ENCODE data around the gene DDX19B. TPM values are rescaled to one million over a fixed set of nuclear protein-coding genes. Genes with fewer than 3 reads are reported as not detected.

Gene DDX19B
- total and polyA plus RNA-seq, 2 donors (not counting 1 experiment from before 2014, with no cell fraction given) = 33.0 to 35.8 TPM

DNA sequence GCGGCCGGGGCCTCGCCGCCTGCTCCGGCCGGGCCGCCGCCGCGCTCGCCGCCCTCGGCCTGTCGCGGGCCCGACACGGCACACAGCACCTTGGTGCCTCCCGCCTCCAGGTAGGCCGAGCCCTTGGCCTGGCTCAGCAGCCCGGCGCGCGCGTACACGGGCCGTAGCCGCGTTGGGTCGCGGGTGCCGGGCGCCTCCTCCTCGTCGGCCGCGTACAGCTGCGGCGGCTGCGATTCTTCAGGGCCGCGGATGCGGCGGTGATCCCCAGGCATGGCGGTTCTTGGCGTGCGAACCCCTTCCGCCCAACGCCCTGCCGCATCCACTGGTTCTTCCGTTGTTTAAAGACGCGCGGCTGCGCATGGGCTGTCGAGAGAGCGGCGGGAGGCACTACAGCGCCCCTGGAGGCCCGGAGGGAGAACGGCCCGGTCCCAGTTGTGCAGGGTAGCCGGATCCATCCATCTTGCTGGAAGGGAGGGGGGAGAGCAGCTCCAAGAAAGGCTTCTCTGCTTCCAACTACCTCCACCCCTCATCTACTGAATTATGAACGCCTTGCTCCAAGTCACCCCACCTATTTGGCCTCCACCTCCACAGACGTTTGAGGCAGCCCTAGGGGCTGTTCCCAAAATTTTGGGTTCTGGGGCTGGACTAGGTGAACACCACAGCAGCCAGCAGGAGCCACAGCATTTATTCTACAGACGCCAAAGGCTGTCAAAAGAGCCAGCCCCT is 47.2 kb upstream of the DDX19B start, which contains the start of gene EXOSC6:
TSS of gene EXOSC6 (minus strand) at position 312 of the 726 bp plus-strand sequence. CDS start at position 272, 40 bp downstream.
- CTCF ChIA-PET = interaction anchor here (0.6 to 1.8 kb wide), 11 partner anchors 10 to 274 kb away, joined by 3 to 6 read pairs (median 3); partner anchors contain the start of gene AARS1
- intact Hi-C loops (cut with micrococcal nuclease) = loop anchor here (1.0 to 5.0 kb wide), 5 partner anchors 37 to 913 kb away; partner anchors contain the start of genes AARS1, COG4, COG8 and DDX19A
- Mint-ChIP-seq H3K9me3 (ENCODE audit: insufficient read depth) (no peaks in the 10 kb centered on the region), H3K27me3 (no peaks in the 10 kb centered on the region), H3K4me1 (peaks cover 14% of the 10 kb centered on the region), H3K4me3 (peak within 1 kb of the TSS; percentile 90), H3K27ac (peak within 1 kb of the TSS; percentile 98)
- H3K9me3 ChIP-seq (ENCODE audit: control extremely low read depth in 1 of 3, control insufficient read depth in 2 of 3, insufficient read depth in 1 of 3, low read length in 2 of 3) = peaks cover 0 to 8% (median 0%) of the 10 kb centered on the region in 3 donors
- H3K4me1 ChIP-seq (ENCODE audit: control insufficient read depth in 2 of 2, insufficient read depth in 2 of 2, low read length in 2 of 2) = peaks cover 0 to 24% of the 10 kb centered on the region in 2 donors
- DNase-seq (peak; percentile 96), ATAC-seq (ENCODE audit: low read depth) (peak; percentile 97)
- no peaks in the 10 kb centered on the region for H3K27me3 ChIP-seq (replicated peaks in 1 of 4; ENCODE audit: control extremely low read depth in 1 of 4, control insufficient read depth in 3 of 4, insufficient read depth in 4 of 4, low read length in 3 of 4)
- H2AFZ ChIP-seq (ENCODE audit: insufficient read depth, low read depth, low read length, poor library complexity, severe bottlenecking) = peak within 1 kb of the TSS; percentile 84
- peak within 1 kb of the TSS; percentile 94 for H3K4me2 ChIP-seq (replicated peaks; ENCODE audit: low read depth, low read length, poor library complexity, severe bottlenecking)
- H3K36me3 ChIP-seq (replicated peaks in 1 of 2; ENCODE audit: control extremely low read depth in 1 of 2, control insufficient read depth in 1 of 2, extremely low read depth in 1 of 2, insufficient read depth in 2 of 2, low read length in 1 of 2) = peaks cover 0 to 34% of the 10 kb centered on the region in 2 experiments
- H3K27ac ChIP-seq (ENCODE audit: low read length in 2 of 2) = peak within 1 kb of the TSS; percentile 38 to 78
- H3K4me3 ChIP-seq (ENCODE audit: control extremely low read depth in 1 of 5, extremely low read depth in 1 of 5, insufficient read depth in 1 of 5, low read depth in 2 of 5, low read length in 4 of 5) = peak within 1 kb of the TSS; percentile 19 to 76 (median 65)
- H3K9ac ChIP-seq (ENCODE audit: low read length) = peak within 1 kb of the TSS; percentile 78
- POLR2A ChIA-PET = interaction anchor here (1.2 kb wide), 1 partner anchor 95 kb away, joined by 4 read pairs; the partner anchor contains the start of gene DDX19A
- TF ChIP-seq EZH2 (IDR thresholded peaks at IDR 0.05; ENCODE audit: borderline replicate concordance, insufficient read depth, low read depth, low read length, poor library complexity, severe bottlenecking) = no peak
- TF ChIP-seq, protein P1, sequence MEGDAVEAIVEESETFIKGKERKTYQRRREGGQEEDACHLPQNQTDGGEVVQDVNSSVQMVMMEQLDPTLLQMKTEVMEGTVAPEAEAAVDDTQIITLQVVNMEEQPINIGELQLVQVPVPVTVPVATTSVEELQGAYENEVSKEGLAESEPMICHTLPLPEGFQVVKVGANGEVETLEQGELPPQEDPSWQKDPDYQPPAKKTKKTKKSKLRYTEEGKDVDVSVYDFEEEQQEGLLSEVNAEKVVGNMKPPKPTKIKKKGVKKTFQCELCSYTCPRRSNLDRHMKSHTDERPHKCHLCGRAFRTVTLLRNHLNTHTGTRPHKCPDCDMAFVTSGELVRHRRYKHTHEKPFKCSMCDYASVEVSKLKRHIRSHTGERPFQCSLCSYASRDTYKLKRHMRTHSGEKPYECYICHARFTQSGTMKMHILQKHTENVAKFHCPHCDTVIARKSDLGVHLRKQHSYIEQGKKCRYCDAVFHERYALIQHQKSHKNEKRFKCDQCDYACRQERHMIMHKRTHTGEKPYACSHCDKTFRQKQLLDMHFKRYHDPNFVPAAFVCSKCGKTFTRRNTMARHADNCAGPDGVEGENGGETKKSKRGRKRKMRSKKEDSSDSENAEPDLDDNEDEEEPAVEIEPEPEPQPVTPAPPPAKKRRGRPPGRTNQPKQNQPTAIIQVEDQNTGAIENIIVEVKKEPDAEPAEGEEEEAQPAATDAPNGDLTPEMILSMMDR (IDR thresholded peaks at IDR 0.05) = peak; percentile 92
- peaks cover 6% of the 10 kb centered on the region for H4K20me1 ChIP-seq (ENCODE audit: control insufficient read depth, insufficient read depth, low read length, poor library complexity, severe bottlenecking)
- H3K79me2 ChIP-seq (ENCODE audit: control insufficient read depth, insufficient read depth, low read length) = peaks cover 12% of the 10 kb centered on the region
- WGBS (ENCODE audit: insufficient coverage) = 3% methylated on average over 61 of the region's 65 CpGs
